GM18909 (cell line): ENCODE results near the gene CNOT8.
"Not testable (repeated sequence)": the region's sequence is repeated elsewhere in the genome, so short reads cannot be mapped to it uniquely, and the experiment has no call there.

ENCODE experiments used
- ATAC-seq: cut with Tn5 transposase; IDR thresholded peaks from one replicate; pipeline ENCODE4 v1.9.1; 2021; ENCODE audit warnings: mild to moderate bottlenecking; ENCODE audit not compliant: unreplicated experiment, poor library complexity

The CNOT8 gene

DNA sequence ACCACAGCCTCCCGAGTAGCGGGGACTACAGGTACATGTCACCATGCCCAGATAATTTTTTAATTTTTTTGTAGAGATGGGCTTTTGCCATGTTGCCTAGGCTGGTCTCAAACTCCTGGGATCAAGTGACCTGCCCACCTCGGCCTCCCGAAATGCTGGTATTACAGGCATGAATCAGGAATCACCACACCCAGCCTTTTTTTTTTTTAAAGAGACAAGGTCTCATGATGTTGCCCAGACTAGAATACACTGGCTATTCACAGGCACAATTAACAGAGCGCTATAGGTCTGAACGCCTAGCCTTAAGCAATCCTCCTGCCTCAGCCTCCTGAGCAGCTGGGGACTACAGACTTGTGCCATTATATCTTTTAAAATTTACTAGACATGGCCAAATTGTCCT lies 43.5 kb downstream of the CNOT8 start:
- ATAC-seq, result no peak

DNA sequence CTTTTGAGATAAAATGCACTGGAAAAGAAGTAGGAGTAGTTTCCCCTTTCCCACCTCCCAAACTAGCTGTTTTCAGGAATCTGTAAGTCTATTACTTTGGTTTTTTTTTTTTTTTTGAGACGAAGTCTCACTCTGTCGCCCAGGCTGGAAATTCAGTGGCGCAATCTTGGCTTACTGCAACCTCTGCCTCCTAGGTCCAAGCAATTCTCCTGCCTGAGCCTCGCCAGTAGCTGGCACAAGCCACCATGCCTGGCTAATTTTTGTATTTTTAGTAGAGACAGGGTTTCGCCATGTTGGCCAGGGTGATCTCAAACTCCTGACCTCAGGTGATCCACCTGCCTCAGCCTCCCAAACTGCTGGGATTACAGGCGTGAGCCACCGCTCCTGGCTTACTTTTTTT lies 47.2 kb downstream of the CNOT8 start:
- not testable (repeated sequence) for ATAC-seq

DNA sequence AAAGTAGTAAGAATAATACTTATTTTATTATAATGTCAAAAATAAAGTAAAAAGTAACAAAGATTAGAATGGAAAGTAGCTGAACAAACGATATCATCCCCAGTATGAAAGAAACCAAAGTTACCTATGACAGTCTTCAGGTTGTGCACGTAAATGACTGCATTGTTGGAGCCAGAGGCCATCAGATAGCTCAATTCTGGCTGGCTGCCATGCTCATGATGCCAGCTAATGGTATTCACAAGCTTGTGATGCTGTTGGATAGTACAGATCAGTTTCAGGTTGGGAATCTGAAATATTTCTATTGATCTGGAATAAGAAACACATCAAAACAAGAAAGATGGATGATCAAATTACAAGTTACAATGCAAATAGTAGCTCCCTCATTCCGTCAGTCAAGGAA lies 58.4 kb downstream of the CNOT8 start:
- ATAC-seq, result no peak

DNA sequence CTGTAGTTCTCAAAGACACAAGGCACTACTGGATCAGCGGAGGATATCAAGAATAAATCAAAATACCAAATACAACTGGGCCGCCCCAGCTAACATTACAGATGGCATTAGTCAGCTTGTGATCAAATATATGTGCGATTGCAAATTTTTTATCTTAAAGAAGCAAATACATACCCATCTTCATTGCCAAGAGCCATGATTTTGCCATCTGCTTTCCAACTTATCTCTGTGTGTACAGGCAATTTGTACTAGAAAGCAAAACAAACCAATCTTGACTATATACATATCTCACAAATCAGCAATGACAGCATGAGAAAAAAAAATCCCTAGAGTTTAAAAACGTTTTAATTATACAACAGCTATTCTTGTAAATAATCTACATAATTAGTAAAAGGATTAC lies 59.3 kb downstream of the CNOT8 start:
- ATAC-seq, result no peak

DNA sequence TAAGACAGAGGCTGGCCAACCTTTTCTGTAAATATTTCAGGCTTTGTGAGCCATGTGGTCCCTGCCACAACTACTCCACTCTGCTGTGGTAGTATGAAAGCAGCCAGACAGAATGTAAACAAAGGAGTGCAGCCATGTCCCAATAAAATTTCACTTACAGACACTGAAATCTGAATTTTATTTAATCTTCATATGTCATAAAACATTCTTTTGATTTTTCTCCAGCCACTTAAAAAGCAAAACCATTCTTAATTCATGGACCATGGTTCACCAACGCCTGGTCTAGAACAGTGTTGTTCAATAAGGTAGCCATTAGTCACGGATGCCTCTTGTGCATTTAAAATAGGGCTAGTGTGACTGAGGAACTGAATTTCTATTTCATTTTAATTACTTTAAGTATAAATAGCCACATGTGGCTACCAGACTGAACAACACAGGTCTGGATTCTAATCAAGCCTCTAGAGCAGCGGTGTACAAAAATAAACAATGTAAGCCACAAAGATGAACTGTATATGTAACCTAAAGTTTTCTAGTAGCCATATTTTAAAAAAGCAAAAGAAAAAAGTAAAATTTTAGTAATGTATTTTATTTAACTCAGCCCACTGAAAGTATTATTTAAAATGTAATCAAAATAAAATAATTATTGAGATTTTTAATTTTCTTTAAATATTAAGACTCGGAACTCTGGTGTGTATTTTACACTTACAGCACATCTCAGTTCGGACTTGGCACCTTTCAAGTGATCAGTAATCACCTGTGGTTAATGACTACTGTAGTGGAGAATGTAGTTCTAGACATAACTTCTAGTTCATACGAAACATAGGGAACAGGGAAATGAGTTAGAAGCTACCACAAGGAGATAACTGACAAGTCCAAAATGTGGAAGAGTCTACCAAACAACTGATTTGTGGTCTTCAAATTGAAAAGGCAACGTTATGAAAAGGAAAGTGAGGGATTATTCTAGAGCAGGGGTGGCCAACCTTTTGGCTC lies 65.3 kb downstream of the CNOT8 start:
- no peak for ATAC-seq
